HAP-1 (cell line): ENCODE results near the gene PLA2R1.

Experiments used
- DNase-seq, 2 experiments: peaks; one replicate each; pipeline ENCODE4 v3.0.0-alpha.2; 2016 to 2020; ENCODE audit warnings: low spot score in 2 of 2
- H3K27me3 ChIP-seq: fragments of 250-450 bp; sonication (Bioruptor Pico); 2 replicates; pipeline ENCODE4 v1.5.1; 2020; ENCODE audit warnings: low read depth, mild to moderate bottlenecking, moderate library complexity
- H3K36me3 ChIP-seq: fragments of 250-450 bp; sonication (Bioruptor Pico); replicated peaks from 2 replicates; pipeline ENCODE4 v1.5.1; 2020; ENCODE audit warnings: mild to moderate bottlenecking
- H3K4me1 ChIP-seq: fragments of 250-450 bp; sonication (Bioruptor Pico); 2 replicates; pipeline ENCODE4 v1.5.1; 2020; ENCODE audit warnings: mild to moderate bottlenecking
- H3K4me3 ChIP-seq: fragments of 250-450 bp; sonication (Bioruptor Pico); 2 replicates; pipeline ENCODE4 v1.5.1; 2020; ENCODE audit warnings: mild to moderate bottlenecking, moderate library complexity
- H3K9me3 ChIP-seq: fragments of 250-450 bp; sonication (Bioruptor Pico); 2 replicates; pipeline ENCODE4 v1.5.1; 2020; ENCODE audit warnings: mild to moderate bottlenecking, moderate library complexity
- in situ Hi-C: fragments of 300-500 bp; cut with MboI; formaldehyde crosslinking; loops from 3 replicates; pipeline ENCODE4 v1.14.3; 2020; ENCODE audit warnings: low sequenced_read_pairs, inconsistent platforms, mixed read lengths

Gene PLA2R1

DNA sequence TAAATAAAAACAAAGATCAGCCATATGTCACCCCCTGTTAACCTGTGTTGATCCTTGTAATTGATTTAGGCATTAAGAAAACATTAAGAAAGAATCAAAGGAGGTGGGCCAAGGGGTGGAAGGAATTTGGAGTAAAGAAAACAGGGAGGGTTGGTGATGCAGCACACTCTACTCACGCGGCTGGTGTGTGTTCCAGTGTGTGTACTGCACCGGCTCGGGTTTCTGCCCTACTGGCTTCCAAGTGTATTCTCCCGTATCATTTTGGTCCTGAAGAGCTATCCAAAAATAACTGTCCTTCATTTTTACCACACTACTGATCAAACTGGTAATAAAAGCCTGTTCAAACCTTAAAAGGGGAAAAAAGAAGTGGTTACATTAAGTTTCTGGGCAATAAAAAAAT lies 56.9 kb downstream of the PLA2R1 start:
- H3K36me3 ChIP-seq: no peaks in the 10 kb centered on the region
- no peak for DNase-seq
- no peaks in the 10 kb centered on the region for H3K4me1 ChIP-seq
- in situ Hi-C loops: no loop called here
- H3K4me3 ChIP-seq: no peak overlapping the region
- no peaks in the 10 kb centered on the region for H3K9me3 ChIP-seq
- H3K27me3 ChIP-seq: peaks cover 7% of the 10 kb centered on the region; the same call in 1 of the 2 replicates

DNA sequence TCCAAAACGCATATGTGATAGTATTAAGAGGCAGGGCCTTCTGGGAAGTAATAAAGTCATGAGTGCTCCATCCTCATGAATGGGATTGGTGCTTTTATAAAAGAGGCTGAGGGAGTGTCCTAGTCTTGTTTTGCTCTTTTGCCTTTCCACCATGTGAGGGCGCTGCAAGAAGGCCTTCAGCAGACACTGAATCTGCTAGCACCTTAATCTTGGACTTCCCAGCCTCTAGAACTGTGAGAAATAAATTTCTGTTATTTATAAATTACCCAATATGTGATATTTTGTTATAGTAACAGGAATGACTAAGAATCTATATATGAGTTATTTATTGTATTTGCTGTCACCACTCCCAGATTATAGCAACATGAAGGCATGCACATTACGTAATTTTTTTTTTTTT lies 63.5 kb downstream of the PLA2R1 start:
- in situ Hi-C loops: no loop called here
- no peaks in the 10 kb centered on the region for H3K27me3 ChIP-seq
- H3K4me3 ChIP-seq: no peak overlapping the region
- peak in 1 of 2 experiments; percentile 20 for DNase-seq
- no peaks in the 10 kb centered on the region for H3K9me3 ChIP-seq
- no peaks in the 10 kb centered on the region for H3K36me3 ChIP-seq
- peaks cover 8% of the 10 kb centered on the region for H3K4me1 ChIP-seq

DNA sequence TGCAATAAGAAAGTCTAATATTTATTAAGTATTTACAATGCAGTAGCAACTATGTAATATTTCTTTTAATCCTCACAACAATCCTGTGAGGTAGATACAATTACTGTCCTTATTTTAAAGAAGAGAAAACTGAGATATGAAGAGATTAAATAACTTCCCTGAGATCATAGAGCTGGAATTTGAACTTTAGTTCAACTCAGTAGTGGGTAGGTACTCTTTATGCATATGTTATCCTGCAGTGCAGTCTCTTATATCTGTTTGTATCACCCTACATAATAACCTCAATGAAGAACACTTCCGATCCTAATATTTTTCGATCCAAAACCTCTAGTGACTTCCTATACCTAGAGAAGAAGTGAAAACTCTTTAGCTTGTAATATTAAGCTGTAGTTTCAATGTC lies 64.2 kb downstream of the PLA2R1 start:
- Histone ChIP-seq H3K4me3 (no peak overlapping the region), H3K9me3 (no peaks in the 10 kb centered on the region), H3K27me3 (no peaks in the 10 kb centered on the region), H3K36me3 (no peaks in the 10 kb centered on the region), H3K4me1 (peaks cover 8% of the 10 kb centered on the region)
- DNase-seq: no peak
- in situ Hi-C loops: no loop called here

DNA sequence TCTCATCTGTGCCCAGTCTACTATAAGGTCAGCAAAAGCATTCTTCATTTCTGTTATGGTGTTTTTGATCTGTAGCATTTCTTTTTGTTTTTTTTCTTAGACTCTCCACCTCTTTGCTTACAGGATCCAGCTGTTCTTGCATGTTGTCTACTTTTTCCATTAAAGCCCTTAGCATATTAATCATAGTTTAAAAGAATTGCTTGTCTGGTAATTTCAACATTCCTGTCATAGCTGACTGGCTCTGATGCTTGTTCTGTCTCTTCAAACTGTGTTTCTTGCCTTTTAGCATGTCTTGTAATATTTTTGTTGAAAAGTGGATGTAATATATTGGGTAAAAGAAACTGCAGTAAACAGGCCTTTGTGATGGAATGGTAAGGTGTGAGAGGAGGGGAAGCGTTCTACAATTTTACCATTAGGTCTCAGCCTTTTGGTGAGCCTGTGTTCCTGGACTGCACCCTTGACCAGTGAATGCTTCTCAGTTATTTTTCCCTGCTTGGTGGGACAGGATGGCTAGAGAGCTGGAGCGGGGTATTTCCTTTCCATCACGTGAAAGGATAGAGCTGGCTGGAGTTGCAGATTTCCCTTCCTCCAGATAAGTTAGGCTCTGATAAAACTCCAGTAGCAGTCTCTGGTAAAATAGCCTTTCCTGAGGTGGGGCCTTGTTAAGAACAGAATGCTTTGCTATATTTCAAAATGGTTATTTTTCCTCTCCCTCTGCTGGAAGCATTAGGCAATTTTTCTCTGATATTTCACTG lies 65.4 kb downstream of the PLA2R1 start:
- H3K36me3 ChIP-seq: no peaks in the 10 kb centered on the region
- H3K27me3 ChIP-seq: no peaks in the 10 kb centered on the region
- no peaks in the 10 kb centered on the region for H3K9me3 ChIP-seq
- in situ Hi-C loops: no loop called here
- peaks cover 8% of the 10 kb centered on the region for H3K4me1 ChIP-seq
- no peak overlapping the region for H3K4me3 ChIP-seq
- DNase-seq: no peak

DNA sequence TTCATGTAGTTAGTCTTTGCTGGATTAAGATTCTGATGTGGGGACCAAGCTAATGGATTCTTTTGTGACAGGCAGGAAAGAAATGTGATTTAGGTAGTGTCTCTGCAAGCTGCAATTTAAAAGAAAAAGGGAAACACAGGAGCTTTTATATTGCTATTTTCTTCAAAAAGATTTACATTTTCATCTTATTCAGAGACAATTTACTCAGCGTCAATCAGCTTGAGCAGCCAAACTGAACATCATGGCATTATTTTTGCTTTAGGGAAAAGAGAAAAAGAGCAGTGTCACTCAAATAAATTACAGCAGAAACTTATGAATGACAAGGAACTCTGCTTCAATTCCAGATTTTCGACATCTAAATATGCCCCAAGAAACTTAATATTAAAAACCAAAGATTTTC lies 67.4 kb downstream of the PLA2R1 start:
- 0 out of 2 replicates have a peak, but pooled peaks cover under 1% of the 10 kb centered on the region for H3K27me3 ChIP-seq
- peaks cover 8% of the 10 kb centered on the region for H3K4me1 ChIP-seq
- no peaks in the 10 kb centered on the region for H3K36me3 ChIP-seq
- H3K4me3 ChIP-seq: no peak overlapping the region
- in situ Hi-C loops: no loop called here
- no peaks in the 10 kb centered on the region for H3K9me3 ChIP-seq
- peak in 1 of 2 experiments; percentile 41 for DNase-seq

DNA sequence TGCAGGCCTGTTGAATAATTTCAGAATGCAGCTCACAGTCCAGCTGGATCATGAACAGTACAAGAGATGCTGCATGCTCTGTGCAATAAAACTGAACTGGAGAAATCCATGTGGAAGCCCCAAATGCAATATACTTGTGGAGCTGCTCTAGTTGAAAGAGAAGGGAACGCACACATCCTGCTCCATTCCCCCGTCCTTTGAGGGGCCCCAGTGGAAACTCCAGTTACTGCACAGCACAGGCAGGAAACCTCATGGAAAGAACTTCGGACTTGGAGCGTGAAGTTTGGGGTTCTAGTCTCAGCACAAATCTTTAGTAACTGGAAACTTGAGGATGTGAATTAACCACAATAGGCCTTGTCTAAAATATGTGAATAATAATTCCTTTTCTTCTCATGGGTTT lies 73.2 kb downstream of the PLA2R1 start:
- peaks cover 2% of the 10 kb centered on the region; the same call in 1 of the 2 replicates for H3K27me3 ChIP-seq
- H3K4me3 ChIP-seq: no peak overlapping the region
- H3K36me3 ChIP-seq: no peaks in the 10 kb centered on the region
- DNase-seq: no peak
- in situ Hi-C loops: no loop called here
- no peaks in the 10 kb centered on the region for H3K4me1 ChIP-seq
- no peaks in the 10 kb centered on the region for H3K9me3 ChIP-seq

DNA sequence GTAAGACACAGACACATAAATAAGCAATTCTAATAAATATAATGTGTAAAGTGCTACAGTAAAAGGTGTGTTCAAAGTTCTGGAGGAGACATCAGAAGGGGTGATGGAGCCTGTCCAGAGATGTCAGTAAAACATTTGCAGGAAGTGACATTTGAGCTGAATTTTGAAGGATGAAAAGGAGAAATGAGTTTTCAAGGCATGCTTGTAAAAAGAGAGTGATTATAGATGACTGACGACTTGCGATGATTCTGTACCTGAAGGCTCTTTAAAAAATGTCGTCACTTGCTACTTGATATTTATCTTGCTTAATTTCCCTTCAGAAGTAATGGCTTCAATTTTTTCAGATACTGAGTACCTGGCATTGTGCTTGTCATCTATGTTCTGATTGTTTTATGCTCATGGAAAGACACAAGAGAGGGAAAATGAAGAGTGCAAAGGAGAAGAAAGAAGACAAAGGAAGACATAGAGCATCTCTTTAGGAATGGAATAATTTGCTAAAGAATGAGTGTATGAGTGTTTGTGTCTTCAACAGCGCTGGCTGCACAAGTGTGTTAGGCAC lies 73.9 kb downstream of the PLA2R1 start:
- peaks cover 2% of the 10 kb centered on the region; the same call in 1 of the 2 replicates for H3K27me3 ChIP-seq
- no peaks in the 10 kb centered on the region for H3K4me1 ChIP-seq
- DNase-seq: no peak
- in situ Hi-C loops: no loop called here
- no peaks in the 10 kb centered on the region for H3K36me3 ChIP-seq
- no peaks in the 10 kb centered on the region for H3K9me3 ChIP-seq
- H3K4me3 ChIP-seq: no peak overlapping the region

DNA sequence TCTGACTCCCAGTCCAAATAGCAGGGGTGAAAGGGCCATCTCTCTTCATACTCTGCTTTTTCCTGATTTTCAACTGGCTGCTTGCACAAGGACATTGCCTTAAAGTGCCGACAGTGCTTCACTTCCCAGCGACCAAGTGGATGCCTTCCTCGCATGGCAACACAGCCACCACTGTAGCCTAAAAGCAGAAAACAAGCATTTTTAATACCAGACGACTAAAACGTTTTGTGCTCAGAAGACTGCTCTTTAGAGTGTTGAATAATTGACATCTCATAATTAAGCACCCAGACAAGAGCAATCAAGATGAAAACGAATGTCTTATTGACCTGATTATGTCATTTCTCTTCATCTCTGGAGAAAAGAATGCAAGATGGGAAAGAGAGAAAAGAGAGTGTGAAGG lies 75.2 kb downstream of the PLA2R1 start:
- peaks cover 5% of the 10 kb centered on the region for H3K4me1 ChIP-seq
- H3K27me3 ChIP-seq: peaks cover 2% of the 10 kb centered on the region; the same call in 1 of the 2 replicates
- no peak for DNase-seq
- no peaks in the 10 kb centered on the region for H3K9me3 ChIP-seq
- H3K36me3 ChIP-seq: no peaks in the 10 kb centered on the region
- no peak overlapping the region for H3K4me3 ChIP-seq
- in situ Hi-C loops: no loop called here

DNA sequence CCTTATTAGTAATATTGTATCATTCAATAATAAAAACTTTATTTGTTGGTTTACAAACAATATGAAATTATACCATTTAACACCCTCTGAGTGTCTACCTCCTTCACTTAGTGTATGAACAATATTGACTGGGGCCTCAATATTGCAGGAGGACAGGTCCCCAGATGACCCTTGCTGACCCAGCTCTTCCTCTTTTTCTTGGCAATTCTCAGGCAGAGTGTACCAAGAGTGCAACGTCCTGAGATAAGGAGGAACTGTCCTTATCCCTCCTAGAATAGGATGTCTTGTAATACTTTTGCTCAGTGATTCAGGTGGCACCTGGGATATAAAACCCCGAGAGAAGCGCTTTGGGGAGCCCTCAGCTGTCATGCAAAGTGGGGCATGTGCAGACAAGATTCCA lies 76.8 kb downstream of the PLA2R1 start:
- peaks cover 2% of the 10 kb centered on the region; the same call in 1 of the 2 replicates for H3K27me3 ChIP-seq
- peaks cover 9% of the 10 kb centered on the region for H3K4me1 ChIP-seq
- no peaks in the 10 kb centered on the region for H3K9me3 ChIP-seq
- in situ Hi-C loops: no loop called here
- H3K4me3 ChIP-seq: no peak overlapping the region
- DNase-seq: no peak
- no peaks in the 10 kb centered on the region for H3K36me3 ChIP-seq

DNA sequence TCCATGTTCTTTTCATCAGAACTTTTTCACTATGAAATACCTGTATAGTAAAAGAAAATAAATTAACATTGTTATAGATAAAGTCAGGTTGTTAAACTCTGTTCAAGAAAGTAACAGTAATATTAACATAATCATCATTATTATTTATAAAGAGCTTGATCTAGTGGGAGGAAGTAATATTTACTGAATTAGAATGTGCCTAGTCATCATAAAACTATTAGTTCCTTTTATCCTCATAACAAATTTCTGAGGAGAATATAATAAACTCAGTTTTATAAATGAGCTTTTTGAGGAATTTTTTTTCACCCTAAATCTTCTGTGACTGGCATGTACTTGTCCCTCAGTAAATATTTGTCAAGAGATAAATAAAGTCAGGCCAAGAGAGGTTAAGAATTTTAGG lies 78.4 kb downstream of the PLA2R1 start:
- Histone ChIP-seq H3K4me3 (no peak overlapping the region), H3K27me3 (no peaks in the 10 kb centered on the region; the same call in 1 of the 2 replicates), H3K4me1 (peaks cover 9% of the 10 kb centered on the region), H3K9me3 (no peaks in the 10 kb centered on the region), H3K36me3 (no peaks in the 10 kb centered on the region)
- no peak for DNase-seq
- in situ Hi-C loops: no loop called here

DNA sequence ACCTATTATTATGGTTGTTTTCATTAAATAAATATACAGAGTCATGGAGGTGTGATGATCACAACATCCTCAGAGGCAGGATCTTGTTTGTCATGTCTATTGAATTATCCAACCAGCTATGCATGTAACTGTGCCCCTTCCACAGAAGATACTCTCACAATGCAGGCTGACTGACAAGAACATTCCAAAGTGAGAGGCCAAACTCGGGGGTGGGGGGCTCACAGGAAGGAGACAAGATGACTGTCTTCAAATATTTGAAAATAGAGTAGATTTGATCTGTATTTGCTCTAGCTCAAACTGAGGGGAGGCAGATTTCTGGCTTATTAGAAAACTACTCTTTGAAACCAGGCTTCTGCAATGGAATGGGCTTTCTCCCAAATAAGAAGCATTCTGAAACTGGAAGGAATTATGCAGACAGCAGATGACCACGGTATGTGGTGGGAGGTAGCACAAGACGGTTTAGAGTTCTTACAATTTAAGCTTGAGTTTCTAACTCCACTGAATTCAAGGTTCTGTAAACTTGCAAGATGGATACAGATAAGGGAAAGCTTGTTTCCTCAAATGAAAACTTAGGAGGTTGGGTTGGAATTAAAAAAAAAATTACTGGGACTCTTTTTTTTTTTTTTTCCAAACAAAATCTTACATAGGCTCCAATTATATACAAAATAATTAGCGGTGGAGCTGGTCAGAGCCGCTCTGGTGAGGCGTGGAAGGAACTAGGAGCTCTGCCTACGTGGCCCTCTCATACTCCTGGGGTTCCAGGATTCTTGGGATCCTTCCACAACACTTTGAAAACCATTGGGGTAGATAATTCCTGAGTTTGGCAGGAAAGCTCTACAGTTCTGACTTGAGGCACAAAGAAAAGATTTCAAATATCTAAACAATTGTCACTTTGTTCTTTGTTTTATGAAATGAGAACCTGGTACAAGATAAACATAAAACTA lies 79.3 kb downstream of the PLA2R1 start:
- no peaks in the 10 kb centered on the region; the same call in 1 of the 2 replicates for H3K27me3 ChIP-seq
- no peak for DNase-seq
- no peak overlapping the region for H3K4me3 ChIP-seq
- H3K4me1 ChIP-seq: peaks cover 9% of the 10 kb centered on the region
- no peaks in the 10 kb centered on the region for H3K36me3 ChIP-seq
- in situ Hi-C loops: no loop called here
- H3K9me3 ChIP-seq: no peaks in the 10 kb centered on the region

DNA sequence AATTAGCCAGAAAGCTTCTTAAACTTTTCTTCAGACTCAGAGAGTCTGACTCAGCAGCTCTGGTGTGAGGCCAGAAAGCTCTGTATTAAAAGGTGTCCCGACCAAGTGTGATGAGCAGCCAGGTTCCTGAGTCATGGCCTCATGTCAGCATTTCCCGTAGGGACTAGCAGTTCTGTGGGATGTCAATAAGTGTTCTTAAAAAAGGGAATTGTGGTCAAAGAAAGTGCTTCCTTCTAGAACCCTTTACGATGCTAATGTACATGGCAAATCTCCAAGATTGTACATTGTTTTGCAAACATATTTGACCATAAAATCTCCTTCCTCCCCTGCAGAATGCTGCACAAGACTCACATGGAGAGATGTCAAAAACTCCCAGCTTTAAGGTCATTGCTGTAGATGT lies 80.1 kb downstream of the PLA2R1 start:
- Histone ChIP-seq H3K9me3 (no peaks in the 10 kb centered on the region), H3K27me3 (no peaks in the 10 kb centered on the region; the same call in 1 of the 2 replicates), H3K4me3 (no peak overlapping the region), H3K36me3 (no peaks in the 10 kb centered on the region), H3K4me1 (peaks cover 9% of the 10 kb centered on the region)
- DNase-seq: peak; percentile 68 to 86
- in situ Hi-C loops: no loop called here

DNA sequence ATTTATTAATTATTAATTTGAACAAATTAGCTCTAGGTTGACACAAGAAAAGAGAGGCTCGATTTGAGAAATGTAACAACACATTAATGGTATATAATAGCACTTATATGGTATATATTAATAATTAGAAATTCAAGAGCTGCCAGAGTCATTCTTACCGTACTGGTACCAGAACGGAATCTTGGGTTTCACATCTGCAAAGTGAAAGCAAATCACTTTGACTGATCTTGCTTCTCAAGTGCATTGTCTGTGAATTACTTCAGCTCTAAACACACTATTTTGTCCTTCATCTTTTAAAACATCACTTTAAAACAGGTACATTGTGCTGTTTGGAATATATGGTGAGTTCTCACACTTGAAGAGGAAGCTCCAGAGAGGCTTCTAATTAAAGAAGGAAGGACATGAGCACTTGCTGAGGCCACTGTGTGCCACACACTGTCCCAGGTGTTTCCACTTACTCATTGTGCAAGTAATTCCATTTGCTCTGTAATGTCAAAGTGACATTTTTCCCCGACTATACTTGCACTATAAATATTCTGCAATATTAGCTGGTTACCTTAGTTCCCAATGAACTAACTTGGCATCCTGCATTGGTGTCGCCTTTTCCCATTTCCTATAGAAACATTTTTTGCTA lies 85.8 kb downstream of the PLA2R1 start:
- in situ Hi-C loops: no loop called here
- no peak for DNase-seq
- H3K9me3 ChIP-seq: no peaks in the 10 kb centered on the region
- no peaks in the 10 kb centered on the region for H3K36me3 ChIP-seq
- H3K4me1 ChIP-seq: no peaks in the 10 kb centered on the region
- H3K4me3 ChIP-seq: no peak overlapping the region
- H3K27me3 ChIP-seq: peaks cover 4% of the 10 kb centered on the region; the same call in 1 of the 2 replicates
